Superior temporal gyrus (tissue), 1 donor: ENCODE results near the gene ZSCAN21.

Experiments
- DNase-seq: peaks from one replicate; pipeline ENCODE4 v3.0.0-alpha.2; 2016; ENCODE audit errors: extremely low spot score

ZSCAN21 gene

GRCh38 chr7:100099452-100099851 lies 49.9 kb downstream of the ZSCAN21 start:
- no peak for DNase-seq

GRCh38 chr7:100100420-100101015 lies 50.9 kb downstream of the ZSCAN21 start:
- DNase-seq = peak; percentile 90

GRCh38 chr7:100101016-100101862 lies 51.7 kb downstream of the ZSCAN21 start, which contains the start of the genes AP4M1 and MCM7:
Gene AP4M1, plus strand, starts transcription at chr7:100101643. Its CDS starts 72 bp downstream, at chr7:100101715.
Gene MCM7, minus strand, starts transcription at chr7:100101397. Its CDS starts 103 bp downstream, at chr7:100101294.
- DNase-seq = peak; percentile 99

- no peak for DNase-seq
Observed at GRCh38 chr7:100102950-100103840, 53.6 kb downstream of the ZSCAN21 start.

- DNase-seq = no peak
Observed at GRCh38 chr7:100105534-100105933, 56.0 kb downstream of the ZSCAN21 start.

- no peak for DNase-seq
Observed at GRCh38 chr7:100106633-100107032, 57.1 kb downstream of the ZSCAN21 start.

- no peak for DNase-seq
Observed at GRCh38 chr7:100107125-100107737, 57.7 kb downstream of the ZSCAN21 start.

GRCh38 chr7:100107890-100108289 lies 58.3 kb downstream of the ZSCAN21 start:
- no peak for DNase-seq

GRCh38 chr7:100109521-100110163 lies 60.1 kb downstream of the ZSCAN21 start:
- DNase-seq = no peak

GRCh38 chr7:100111156-100111555 lies 61.6 kb downstream of the ZSCAN21 start:
- DNase-seq = no peak

- no peak for DNase-seq
Observed at GRCh38 chr7:100111914-100112313, 62.3 kb downstream of the ZSCAN21 start.
